Frontal cortex (tissue), 4 donors: ENCODE data around the gene LMBRD1. TPM values are rescaled to one million over a fixed set of nuclear protein-coding genes. Genes with fewer than 3 reads are reported as not detected.
A peak's percentile ranks its signal among the peaks of the same experiment; 100 is the strongest.
"Not testable (repeated sequence)": the region's sequence is repeated elsewhere in the genome, so short reads cannot be mapped to it uniquely, and the experiment has no call there.

Experiments
- DNase-seq, 2 donors: peaks; one replicate each; pipeline ENCODE4 v3.0.0; 2012; ENCODE audit warnings: low spot score in 2 of 2
- FAIRE-seq: peaks from 2 replicates; lab custom pipeline; 2012; peaks lifted over from hg19 to GRCh38; lab: Jason Lieb, UNC
- total RNA-seq: library from RNA; depleted of rRNA; stranded (reverse); fragments of >200 nt; gene quantifications from one replicate; pipeline ENCODE4 v1.2.3, GENCODE V29; 2014
- donor health status: control.
- donor health status: control.
- donor health status: control.

The LMBRD1 gene
- total RNA-seq, 1 donor from 2014 or later, result 80.3 TPM

DNA sequence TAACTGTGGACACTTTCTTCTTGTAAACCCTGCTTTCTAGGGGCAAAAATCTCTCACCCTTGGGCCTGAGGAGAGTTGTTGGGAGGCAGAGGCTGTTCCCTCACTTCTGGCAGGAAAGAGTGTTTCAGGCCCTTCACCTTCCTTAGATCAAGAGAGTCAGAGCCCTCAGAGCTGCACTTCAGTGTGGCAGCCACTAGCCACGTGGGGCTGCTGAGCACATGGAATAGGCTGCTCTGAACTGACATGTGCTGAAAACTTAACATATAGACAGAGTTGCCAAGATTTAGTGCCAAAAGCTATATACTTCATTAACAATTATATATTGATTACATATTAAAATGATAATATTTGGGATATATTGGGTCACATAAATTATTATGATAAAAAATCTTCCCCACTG lies 4.4 kb upstream of the LMBRD1 start:
- no peak for DNase-seq
- FAIRE-seq, result no peak

DNA sequence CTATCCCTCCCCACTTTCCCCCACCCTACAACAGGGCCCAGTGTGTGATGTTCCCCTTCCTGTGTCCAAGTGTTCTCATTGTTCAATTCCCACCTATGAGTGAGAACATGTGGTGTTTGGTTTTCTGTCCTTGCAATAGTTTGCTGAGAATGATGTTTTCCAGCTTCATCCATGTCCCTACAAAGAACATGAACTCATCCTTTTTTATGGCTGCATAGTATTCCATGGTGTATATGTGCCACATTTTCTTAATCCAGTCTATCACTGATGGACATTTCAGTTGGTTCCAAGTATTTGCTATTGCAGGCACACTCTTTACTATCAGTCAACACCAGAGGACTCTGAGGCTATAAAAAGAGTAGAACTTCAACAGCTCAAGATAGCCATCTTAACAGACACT lies 2.0 kb upstream of the LMBRD1 start:
- DNase-seq, FAIRE-seq: not testable (repeated sequence)

DNA sequence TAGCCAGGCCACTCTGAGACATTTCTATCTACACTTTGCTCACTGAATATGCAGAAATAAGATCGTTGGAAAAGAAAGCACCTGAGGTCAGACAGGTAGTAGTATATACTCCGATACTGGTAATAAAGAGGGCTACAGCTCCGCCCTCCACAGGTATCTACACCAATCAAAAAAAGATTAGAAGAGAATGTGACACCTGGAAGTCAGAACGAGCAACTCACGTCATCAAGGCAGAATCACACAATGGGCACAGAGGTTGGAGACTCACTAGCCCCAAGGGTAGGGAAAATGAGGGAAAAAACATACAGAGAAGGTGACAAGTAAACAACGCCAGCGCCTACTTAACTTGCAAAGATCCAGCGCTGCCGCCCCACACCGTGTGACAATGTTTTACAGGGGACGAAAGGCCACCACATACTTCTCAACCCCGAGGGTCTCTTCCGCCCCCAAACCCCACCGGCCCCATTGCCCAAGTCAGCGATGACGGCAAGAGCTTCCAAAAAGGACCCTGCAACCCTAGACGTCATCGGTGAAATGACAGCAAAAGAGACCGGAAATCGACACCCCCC lies 653 bp downstream of the LMBRD1 start:
- FAIRE-seq (no peak), DNase-seq (peak; percentile 8 to 11)

DNA sequence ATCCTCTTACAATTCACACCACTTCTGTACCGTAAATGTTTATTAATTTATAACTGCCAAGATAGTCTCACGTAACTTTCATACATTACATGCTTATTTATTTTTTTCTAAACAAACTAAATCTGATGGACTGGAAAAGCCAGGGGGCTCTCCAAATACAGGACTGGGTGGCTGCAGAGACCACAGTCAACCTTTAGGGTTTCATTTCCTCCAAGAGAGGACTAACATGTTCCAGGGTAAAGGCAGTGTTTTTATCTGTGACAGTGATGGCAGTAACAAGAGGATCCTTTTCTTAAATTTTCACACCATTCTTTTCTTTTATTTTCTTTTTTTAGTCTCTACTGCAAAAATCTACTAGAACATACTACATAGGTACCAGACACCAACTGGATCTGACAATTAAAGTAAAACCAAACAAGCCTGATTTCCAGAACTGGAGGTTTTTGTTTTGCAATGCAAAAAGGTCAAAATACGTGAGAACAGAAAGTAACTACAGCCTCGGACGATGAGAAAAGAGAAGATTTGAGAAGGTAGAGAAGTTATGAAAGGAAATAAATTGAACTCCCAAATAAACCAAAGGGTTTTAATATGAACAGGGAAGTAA lies 1.2 kb downstream of the LMBRD1 start:
- no peak for FAIRE-seq
- no peak for DNase-seq

DNA sequence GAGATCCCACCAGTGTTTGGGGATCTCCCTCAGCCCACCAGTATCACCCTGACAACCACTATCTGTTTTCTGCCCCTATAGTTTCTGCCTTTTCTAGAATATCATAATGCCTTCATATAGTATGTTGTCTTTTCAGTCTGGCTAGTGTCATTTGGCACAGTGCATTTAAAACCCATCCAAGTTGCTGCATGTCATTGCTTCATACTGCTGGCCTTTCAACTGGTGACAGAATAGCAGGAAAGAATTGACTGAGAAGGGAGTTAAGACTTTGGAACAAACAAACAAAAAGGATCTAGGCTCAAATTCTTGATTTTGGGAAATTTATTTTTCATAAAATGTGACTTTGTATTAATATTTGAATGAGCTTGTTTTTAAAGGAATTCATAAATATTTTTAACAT lies 4.5 kb downstream of the LMBRD1 start:
- FAIRE-seq (no peak), DNase-seq (no peak)

DNA sequence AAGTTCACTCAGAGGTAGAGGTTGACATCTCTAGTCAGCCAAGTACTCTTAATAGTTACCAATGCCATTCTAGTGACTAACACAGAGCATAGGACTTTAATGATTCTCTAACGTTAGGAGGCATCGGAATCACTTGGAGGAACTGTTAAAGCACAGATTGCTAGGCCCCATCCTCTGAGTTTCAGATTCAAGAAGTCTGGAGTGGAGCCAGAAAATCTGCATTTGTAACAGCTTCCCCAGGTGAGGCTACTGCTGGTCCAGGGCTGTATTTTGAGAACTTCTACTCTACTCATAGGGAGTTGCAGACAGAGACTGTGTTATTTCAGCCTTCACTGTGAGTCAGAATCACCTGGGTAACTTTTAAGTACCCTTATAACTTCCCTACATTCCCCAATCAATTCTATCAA lies 5.7 kb downstream of the LMBRD1 start:
- no peak for DNase-seq
- no peak for FAIRE-seq

DNA sequence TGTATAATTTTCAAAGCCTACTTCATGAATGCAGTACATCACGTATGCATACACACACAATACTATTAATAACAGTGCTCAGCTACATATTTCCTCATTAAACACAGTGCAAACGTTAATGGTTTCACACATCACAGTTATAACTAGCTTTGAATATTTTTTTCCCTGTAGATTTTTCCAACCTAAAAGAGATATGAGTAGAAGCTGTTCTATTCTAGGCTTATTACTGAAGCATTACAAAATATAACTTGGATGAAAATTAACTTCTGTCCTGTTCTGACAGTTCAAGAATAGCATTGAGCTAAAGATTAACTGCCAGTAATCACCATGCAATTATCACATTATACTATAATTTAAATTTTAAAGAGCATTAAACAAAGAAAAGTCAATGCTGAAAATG lies 6.2 kb downstream of the LMBRD1 start:
- DNase-seq (no peak), FAIRE-seq (no peak)

DNA sequence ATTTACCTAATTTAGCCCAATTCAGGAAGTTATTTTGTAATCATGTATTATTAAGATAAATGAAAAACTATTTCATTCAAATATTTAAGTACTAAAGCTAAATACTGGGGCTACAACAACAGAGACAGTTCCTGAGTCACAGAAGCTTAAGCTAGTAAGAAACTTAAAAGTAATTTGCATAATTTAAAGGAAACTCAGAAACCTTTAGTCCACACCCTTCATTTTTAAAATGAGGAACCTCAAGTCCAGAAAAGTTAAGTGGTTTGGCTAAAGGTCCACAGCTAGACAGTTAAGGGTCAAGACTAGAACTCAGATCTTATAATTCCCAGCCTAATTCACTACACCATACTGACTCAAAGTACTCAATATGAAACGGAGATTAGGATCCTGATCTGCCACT lies 7.2 kb downstream of the LMBRD1 start:
- DNase-seq (no peak), FAIRE-seq (no peak)

DNA sequence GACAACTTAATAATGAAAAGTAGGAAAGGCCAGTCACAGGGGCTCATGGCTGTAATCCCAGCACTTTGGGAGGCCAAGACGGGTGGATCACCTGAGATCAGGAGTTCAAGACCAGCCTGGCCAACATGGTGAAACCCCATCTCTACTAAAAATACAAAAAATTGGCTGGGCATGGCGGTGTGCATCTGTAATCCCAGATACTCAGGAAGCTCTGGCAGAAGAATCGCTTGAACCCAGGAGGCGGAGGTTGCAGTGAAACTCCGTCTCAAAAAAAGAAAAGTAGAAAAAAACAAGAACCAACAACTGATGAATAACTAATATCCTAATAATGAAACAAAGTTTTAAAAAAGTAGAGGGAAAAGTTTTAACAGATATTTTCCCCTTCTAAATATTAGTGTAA lies 9.4 kb downstream of the LMBRD1 start:
- FAIRE-seq, DNase-seq: not testable (repeated sequence)

DNA sequence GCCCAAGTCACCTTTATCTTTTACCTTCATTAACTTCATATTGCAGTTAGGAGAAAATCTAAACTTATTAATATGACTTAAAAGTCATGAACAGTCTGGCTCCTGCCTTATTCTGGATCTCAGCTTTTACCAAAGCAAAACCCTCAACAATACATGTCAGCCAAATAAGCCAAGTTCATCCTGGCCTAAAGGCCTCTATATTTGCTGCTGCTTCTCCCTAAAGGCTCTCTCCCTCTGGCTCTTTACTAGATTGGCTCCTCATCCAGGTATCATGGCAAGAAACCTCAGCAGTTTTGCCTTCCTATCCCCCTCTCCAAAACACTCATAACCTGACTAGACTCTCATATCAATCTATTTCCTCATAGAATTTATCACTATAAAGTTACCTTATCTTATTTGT lies 11.1 kb downstream of the LMBRD1 start:
- FAIRE-seq, result no peak
- DNase-seq, result no peak

DNA sequence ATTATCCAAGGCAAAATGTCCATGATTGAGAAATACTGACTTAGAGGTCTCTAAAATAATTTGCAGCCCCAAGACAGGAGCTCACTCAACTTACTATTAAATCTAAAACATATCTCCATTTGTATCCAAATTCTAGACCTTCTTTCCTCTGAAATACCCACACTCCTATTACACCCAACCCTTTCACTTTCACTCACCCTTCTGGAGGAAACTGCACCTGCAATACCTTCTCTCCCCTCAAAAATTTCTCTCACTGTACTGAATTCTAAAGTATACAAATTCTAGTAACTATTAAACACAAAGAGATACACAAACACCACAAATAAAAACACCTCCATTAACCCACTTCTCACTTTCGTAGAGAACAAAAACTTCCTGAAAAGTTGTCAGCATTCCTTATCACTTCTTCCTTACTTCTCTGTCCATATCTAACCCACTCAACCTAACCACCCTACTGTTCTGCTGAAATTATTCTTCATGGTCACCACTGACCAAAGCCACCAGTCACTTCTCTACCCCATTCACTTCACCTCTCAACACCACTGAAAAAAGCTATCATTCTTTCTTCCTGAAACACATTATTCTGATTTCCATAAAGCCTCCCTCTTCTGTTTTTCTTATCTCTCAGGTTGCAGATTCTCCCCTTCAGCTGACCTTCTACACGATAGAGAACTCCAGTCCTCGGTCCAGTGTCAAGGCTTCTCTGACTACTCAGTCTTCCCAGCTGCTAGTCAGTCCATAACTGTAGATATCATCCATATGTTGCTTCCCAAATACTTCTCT lies 12.0 kb downstream of the LMBRD1 start:
- FAIRE-seq (no peak), DNase-seq (no peak)

DNA sequence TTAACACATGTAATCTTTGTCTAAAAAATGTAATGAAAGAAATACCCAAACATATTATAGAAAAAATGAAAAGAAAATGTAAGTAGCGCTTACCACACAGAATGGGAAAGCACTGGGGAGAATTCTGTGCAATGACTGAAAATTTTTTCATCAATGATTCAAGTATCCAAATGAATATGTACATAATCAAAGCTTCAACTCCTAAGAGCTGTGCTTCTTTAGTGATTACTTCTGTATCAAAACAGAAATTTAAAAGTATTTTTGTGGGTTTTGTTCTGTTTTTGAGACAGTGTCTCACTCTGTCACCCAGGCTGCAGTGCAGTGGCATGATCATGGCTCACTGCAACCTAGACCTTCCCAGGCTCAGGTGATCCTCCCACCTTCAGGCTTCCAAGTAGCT lies 13.7 kb downstream of the LMBRD1 start:
- no peak for FAIRE-seq
- DNase-seq, result no peak

DNA sequence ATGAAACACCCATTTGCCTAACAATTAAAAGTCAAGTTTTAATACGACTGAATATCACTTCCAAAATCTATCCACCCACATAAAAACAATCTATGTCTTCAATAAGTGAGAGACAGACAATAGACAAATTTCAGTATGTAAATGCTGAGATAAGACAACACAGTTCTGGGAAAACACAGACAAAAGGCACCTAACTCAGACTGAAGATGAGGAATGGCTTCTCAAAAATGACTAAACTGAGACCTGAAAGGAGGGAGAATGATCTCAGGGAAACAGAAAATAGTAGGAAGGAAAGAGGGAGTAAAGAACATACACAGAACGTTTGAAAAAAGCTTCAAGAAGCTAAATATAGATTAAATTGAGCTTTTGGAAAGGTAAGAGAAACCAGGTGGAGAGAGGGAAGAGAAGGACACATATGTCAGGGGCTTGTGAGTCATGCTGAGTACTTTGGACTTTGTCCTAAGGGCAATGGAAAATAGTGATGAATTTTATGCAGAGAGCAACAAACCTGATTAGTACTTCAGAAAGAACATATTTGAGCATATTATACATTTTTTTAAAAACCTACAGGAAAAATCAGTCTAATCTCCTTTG lies 16.1 kb downstream of the LMBRD1 start:
- FAIRE-seq, result no peak
- no peak for DNase-seq

DNA sequence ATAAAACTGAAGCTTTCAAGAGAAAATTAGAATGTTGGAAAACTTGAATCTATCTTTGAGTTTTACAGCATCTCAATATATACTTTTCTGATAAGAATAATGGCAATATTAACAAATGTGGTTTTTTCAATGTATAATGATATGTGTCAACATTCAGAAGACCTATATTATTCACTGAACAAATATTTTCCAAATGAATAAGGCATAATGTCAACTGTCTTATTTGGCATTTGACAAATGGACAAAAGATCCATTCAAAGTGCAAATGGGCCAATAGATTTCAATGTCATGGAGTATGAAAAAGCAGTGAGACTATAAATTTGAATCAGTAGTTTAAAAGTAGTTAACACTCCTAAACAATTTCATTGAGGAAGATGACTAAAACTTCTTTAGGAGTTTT lies 20.9 kb downstream of the LMBRD1 start:
- peak; percentile 34 for FAIRE-seq
- no peak for DNase-seq

DNA sequence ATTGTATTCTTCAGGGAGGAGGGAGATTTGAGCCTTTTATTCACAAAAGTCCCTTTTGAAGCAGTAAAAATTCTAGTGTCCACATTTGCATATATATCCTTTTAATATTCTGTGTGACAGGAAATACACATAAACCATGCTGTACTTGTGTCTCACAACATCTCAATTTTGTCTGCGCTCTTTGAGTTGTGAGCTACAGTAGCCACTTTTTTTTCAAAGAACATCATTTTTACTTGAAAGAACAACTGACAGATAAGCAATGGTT lies 21.3 kb downstream of the LMBRD1 start:
- DNase-seq, result no peak

DNA sequence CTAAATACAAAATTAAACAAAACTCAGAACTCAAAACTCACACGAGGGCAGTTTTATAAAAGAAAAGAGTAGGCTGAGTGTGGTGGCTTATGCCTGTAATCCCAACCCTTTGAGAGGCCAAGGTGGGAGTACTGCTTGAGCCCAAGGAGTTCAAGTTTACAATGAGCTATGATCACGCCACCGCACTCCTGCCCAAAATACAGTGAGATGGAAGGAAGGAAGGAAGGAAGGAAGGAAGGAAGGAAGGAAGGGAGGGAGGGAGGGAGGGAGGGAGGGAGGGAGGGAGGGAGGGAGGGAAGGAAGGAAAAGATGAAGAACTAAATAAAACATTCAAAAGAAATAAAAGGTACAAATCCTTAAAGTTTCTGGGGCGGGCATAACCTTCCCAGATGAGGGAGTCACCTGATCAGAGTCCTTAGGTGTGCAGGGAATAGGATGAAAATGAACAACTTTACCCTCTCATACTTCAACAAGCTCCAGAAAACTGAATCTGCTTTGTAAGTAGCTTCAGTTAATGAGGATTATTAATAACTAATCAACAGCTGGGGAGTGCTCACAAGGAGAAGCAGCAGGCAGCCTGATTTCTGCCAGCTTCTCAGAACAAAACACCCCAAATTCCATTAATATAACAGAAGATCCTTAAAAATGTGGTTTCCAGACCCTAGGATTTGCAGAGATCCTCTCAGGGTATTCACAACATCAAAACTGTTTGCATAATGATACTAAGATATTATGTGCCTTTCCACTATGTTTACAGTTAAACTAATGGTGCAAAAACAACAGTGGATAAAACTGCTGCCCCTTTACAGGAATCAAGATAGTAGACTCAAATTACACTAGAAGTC lies 21.8 kb downstream of the LMBRD1 start:
- DNase-seq (no peak), FAIRE-seq (no peak)

More for the DNA sequence above, 21.3 kb downstream of the LMBRD1 start:
- FAIRE-seq, result no peak

DNA sequence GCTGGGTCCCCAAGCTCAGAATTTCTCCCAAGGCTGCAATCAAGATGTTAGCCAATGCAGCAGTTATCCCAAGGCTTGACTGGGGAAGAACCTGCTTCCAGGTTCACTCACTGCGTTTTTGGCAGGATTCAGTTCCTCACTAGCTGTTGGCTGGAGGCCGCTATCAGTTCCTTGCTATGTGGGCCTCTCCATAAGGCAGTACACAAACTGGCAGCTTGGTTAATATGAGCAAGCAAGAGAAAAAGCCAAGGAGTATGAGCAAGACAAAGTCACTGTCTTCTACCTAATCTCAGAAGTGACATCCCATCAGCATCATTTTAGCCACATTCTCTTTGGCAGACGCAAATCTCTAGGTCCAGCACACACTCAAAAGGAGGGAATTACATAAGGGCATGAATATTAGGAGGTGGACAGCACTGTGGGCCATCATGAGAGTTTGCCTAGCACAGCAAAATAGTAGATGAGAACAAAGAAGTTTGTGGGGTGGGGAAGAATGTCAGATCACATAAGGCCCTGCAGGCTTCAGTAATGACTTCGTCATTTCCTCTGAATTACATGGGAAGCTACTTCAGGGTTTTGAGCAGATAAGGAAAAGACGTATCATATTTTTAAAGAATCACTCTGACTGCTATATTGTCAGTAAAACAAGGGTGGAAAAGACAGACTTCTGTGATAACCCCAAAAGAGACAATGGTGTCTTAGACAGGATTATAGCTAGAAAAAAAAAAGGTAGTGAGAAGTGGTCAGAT lies 25.5 kb downstream of the LMBRD1 start:
- FAIRE-seq (no peak), DNase-seq (no peak)

DNA sequence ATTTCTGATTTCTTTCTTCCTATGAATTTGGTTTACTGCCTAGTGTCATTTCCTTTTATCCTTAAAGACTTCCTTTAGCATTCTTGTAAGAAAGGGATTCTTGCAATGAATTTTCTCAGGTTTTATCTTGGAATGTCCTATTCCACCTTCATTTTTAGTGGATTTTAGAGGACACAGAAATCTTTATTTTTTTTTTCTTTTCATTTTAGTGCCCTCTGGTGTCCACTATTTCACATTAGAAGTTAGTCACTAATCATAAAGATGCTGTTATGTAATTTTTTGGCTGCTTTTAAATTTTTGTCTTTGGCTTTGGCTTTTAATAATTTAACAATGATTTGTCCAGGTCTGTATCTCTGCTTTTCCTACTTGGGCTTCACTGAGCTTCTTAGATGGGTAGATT lies 28.1 kb downstream of the LMBRD1 start:
- FAIRE-seq (no peak), DNase-seq (no peak)

DNA sequence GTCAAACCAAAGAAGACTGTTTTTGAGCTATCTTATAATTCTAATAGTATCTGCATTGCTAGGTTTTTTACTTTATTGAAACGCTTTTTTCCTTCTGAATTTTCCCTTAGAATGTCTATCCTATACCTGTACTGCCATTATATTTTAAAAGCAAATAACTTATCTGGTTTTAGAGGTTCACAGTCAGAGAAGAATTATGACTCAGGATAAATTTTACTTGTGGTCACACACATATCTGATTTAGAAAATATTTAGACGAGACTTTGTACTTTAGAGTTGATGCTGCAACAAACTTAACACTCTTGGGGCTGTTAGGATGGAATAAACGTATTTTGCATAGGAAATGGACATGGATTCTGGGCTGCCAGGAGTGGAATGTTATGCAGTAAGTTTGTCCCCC lies 33.0 kb downstream of the LMBRD1 start:
- no peak for DNase-seq
- no peak for FAIRE-seq

DNA sequence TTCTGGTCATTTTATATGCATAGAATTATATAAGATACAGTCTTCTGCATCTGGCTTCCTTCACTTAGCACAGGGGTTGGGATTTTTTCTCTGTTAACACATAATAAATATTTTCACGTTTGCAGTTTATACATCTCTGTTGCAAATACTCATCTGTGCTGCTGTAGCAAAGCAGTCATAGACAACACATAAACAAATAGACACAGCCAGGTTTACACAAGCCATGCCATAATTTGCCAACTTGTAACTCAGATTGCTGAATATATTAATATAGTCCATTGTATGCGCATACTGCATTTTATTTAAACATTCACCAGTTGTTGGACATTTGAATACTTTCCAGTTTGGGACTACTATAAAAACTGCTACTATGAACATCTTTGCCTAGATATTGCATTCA lies 35.0 kb downstream of the LMBRD1 start:
- FAIRE-seq (no peak), DNase-seq (no peak)
